Lower leg skin (tissue), 3 donors: Measurements from ENCODE around the gene TRIM7.

Experiments used
- CTCF ChIP-seq, 3 donors: fragments of 450-650 bp; IDR thresholded peaks; one replicate each; pipeline ENCODE4 v1.5.1; 2016; ENCODE audit warnings: antibody characterized with exemption in 3 of 3, mild to moderate bottlenecking in 3 of 3, moderate library complexity in 2 of 3
- POLR2A ChIP-seq, 2 donors: fragments of 450-650 bp; IDR thresholded peaks; one replicate each; pipeline ENCODE4 v1.6.1; 2016 to 2017; ENCODE audit warnings: antibody characterized with exemption in 2 of 2, mild to moderate bottlenecking in 1 of 2, moderate library complexity in 1 of 2

- no peak for TF ChIP-seq POLR2A (IDR thresholded peaks at IDR 0.05)
- no peak for TF ChIP-seq CTCF (IDR thresholded peaks at IDR 0.05)
Measured at GRCh38 chr5:181171782-181172181, 33.2 kb downstream of the TRIM7 start.
